IPS-15b (cell line): ENCODE data around the gene IL20RB.
"Not testable (repeated sequence)": the region's sequence is repeated elsewhere in the genome, so short reads cannot be mapped to it uniquely, and the experiment has no call there.

Experiments used
- H3K27me3 ChIP-seq: one replicate; pipeline ENCODE4 v1.6.1; 2013; ENCODE audit warnings: low read length; ENCODE audit not compliant: control insufficient read depth, insufficient read depth
- H3K36me3 ChIP-seq: one replicate; pipeline ENCODE4 v1.6.1; 2013; ENCODE audit warnings: low read length; ENCODE audit not compliant: control insufficient read depth, insufficient read depth
- H3K4me1 ChIP-seq: one replicate; pipeline ENCODE4 v1.6.1; 2013; ENCODE audit warnings: mild to moderate bottlenecking, low read length; ENCODE audit not compliant: control insufficient read depth, insufficient read depth
- H3K4me3 ChIP-seq: one replicate; pipeline ENCODE4 v1.5.1; 2013; ENCODE audit warnings: low read depth, low read length
- H3K9ac ChIP-seq: one replicate; pipeline ENCODE4 v1.6.1; 2013; ENCODE audit warnings: low read depth, mild to moderate bottlenecking, low read length
- H3K9me3 ChIP-seq: one replicate; pipeline ENCODE4 v1.6.1; 2013; ENCODE audit warnings: mild to moderate bottlenecking, low read length; ENCODE audit not compliant: control insufficient read depth, insufficient read depth

Gene IL20RB

GRCh38 chr3:136992115-136992514 lies 34.3 kb downstream of the IL20RB start:
- Histone ChIP-seq H3K36me3 (no peaks in the 10 kb centered on the region), H3K27me3 (no peaks in the 10 kb centered on the region)

GRCh38 chr3:136994772-136995516 lies 37.2 kb downstream of the IL20RB start:
- Histone ChIP-seq H3K27me3 (no peaks in the 10 kb centered on the region), H3K36me3 (no peaks in the 10 kb centered on the region), H3K9me3 (no peaks in the 10 kb centered on the region), H3K4me3 (no peak overlapping the region), H3K9ac (no peak overlapping the region), H3K4me1 (no peaks in the 10 kb centered on the region)

More at GRCh38 chr3:136992115-136992514, 34.3 kb downstream of the IL20RB start:
- no peak overlapping the region for H3K9ac ChIP-seq
- H3K4me1 ChIP-seq = no peaks in the 10 kb centered on the region
- no peak overlapping the region for H3K4me3 ChIP-seq
- H3K9me3 ChIP-seq = peaks cover 3% of the 10 kb centered on the region

- no peak overlapping the region for H3K9ac ChIP-seq
- no peaks in the 10 kb centered on the region for H3K27me3 ChIP-seq
- no peaks in the 10 kb centered on the region for H3K36me3 ChIP-seq
- H3K4me1 ChIP-seq = no peaks in the 10 kb centered on the region
- H3K9me3 ChIP-seq = no peaks in the 10 kb centered on the region
- H3K4me3 ChIP-seq = no peak overlapping the region
Measured at GRCh38 chr3:136995652-136996051, 37.9 kb downstream of the IL20RB start.

DNA sequence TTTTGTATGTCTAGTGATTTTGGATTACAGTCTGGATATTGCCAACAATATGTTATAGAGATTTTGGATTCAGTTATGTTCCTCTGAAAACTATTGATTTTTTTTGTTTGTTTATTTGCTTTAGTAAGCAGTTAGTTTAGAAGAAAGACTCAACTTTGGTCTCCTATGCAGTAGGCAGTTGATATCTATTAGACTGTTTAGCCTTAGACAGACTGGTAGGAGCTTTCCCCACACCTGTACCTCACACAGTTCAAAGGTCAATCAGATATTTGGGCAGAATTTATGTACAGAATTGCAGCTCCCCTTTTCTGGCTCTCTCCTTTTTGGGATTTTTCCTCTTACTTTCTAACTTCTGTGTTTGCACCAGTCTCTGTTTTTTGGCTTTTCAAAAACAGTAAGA lies 42.3 kb downstream of the IL20RB start:
- Histone ChIP-seq H3K36me3 (no peaks in the 10 kb centered on the region), H3K9ac (no peak overlapping the region), H3K4me3 (no peak overlapping the region), H3K27me3 (no peaks in the 10 kb centered on the region), H3K9me3 (no peaks in the 10 kb centered on the region), H3K4me1 (no peaks in the 10 kb centered on the region)

DNA sequence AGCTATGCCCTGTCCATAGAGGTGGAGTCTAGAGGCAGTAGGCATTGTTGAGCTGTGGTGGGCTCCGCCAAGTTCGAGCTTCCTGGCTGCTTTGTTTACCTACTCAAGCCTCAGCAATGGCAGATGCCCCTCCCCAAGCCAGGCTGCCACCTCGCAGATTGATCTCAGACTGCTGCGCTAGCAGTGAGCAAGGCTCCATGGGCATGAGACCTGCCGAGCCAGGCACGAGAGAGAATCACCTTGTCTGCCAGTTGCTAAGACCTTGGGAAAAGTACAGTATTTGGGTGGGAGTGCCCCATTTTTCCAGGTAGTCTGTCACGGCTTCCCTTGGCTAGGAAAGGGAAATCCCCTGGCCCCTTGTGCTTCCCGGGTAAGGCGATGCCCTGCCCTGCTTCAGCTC lies 49.6 kb downstream of the IL20RB start:
- H3K4me3 ChIP-seq = not testable (repeated sequence)

DNA sequence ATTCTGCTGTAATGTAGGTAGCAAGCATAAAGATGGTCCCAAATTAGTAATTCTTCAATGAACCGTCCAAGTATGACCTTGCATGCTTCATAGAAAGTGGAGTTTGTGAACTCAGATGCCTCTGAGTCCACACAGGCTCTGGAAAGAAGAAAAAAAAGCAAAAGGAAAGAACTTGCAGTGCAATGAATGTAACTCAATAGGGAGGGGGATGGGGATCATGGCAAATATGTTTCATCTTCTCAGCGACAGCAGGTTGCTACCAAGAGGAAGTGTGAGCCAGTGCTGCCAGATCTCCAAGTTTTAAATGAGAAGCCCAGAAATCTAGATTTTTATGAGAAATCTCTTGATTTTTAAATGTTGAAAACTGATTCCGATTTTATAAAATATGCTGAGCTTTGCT lies 50.3 kb downstream of the IL20RB start:
- Histone ChIP-seq H3K9me3 (no peaks in the 10 kb centered on the region), H3K36me3 (no peaks in the 10 kb centered on the region), H3K9ac (no peak overlapping the region), H3K4me3 (no peak overlapping the region), H3K4me1 (no peaks in the 10 kb centered on the region), H3K27me3 (no peaks in the 10 kb centered on the region)

More for the DNA sequence above, 49.6 kb downstream of the IL20RB start:
- H3K36me3 ChIP-seq, H3K4me1 ChIP-seq, H3K9ac ChIP-seq, H3K9me3 ChIP-seq, H3K27me3 ChIP-seq: not testable (repeated sequence)

DNA sequence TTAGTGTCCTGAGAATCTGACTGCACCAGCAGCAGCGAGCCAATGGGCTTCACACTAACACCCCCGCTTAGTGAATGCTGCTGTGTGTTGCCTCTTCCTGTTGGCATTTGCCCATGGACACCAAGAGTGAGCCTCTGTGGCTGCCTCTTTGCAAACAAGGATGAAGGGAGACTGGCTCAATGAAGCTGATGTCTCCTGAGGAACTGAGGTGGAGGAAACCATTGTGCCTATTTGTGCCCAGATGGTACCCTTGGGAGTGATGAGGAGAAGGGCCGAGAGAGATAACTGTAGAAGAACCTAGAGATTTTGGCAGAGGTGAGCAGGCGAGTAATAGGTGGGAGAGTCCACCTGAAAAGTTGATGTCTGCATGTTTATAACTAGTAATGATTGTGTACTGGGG lies 51.2 kb downstream of the IL20RB start:
- Histone ChIP-seq H3K4me1 (no peaks in the 10 kb centered on the region), H3K4me3 (no peak overlapping the region), H3K36me3 (no peaks in the 10 kb centered on the region), H3K9me3 (no peaks in the 10 kb centered on the region), H3K9ac (no peak overlapping the region), H3K27me3 (no peaks in the 10 kb centered on the region)

GRCh38 chr3:137010137-137010536 lies 52.4 kb downstream of the IL20RB start:
- H3K27me3 ChIP-seq = no peaks in the 10 kb centered on the region
- no peak overlapping the region for H3K9ac ChIP-seq
- H3K4me3 ChIP-seq = no peak overlapping the region
- H3K9me3 ChIP-seq = no peaks in the 10 kb centered on the region
- no peaks in the 10 kb centered on the region for H3K4me1 ChIP-seq
- H3K36me3 ChIP-seq = no peaks in the 10 kb centered on the region

GRCh38 chr3:137011153-137011552 lies 53.4 kb downstream of the IL20RB start:
- Histone ChIP-seq H3K27me3 (no peaks in the 10 kb centered on the region), H3K9me3 (no peaks in the 10 kb centered on the region), H3K9ac (no peak overlapping the region), H3K4me3 (no peak overlapping the region), H3K4me1 (no peaks in the 10 kb centered on the region), H3K36me3 (no peaks in the 10 kb centered on the region)

DNA sequence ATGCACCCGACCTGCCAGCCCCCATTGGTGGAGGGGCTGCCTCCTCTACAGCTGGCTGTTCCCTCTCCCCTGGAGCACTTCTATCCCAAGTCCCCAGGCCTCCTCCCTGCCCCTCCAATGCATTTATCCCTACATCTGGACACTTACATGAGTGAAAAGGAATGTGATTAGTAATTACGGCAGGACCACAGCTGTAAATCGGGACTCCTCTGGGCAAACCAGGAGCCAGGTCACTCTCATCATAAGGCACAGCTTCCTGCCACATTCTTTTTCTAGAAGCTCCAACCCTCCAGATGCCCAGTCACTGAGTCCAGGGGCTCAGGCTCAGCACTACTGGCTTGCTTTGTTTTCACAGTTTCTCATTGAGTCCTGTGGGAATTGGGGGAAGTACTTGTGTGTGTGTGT lies 54.3 kb downstream of the IL20RB start:
- Histone ChIP-seq H3K9me3 (no peaks in the 10 kb centered on the region), H3K36me3 (no peaks in the 10 kb centered on the region), H3K4me3 (no peak overlapping the region), H3K9ac (no peak overlapping the region), H3K4me1 (no peaks in the 10 kb centered on the region), H3K27me3 (no peaks in the 10 kb centered on the region)

DNA sequence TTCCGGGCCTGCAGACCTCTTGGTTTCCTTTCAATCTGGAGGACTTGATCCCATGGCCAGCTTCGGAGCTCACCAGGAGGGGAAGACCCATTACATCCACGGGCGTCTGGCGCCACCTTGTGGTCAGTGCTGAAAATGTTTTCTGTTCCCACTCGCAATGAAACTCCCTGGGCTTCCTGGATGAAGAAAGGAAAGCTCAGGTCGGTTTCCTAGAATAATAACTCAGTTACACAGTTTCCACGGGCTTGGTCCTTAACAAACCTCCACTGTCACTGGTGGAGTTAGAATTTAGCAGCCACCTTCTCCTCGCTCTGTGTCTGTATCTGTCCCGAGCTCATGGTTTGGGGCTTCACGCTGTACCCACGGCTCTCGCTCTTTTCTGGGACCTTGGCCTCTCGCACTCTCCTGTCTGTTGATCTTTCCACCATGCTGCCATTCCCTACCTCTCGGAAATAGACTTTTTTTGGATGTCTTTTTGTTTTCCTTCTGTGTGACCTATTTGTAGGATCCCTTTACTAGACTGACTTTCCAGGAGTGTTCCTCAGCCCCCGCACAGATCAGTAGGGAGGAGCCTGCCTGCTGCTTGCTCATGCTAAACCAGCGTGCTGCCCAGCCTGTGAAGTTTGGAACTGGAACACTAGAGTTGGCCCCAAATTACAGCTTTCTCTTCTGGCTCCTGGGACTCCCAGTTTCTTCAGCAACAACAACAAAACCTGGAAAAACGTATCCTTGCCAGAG lies 56.3 kb downstream of the IL20RB start:
- Histone ChIP-seq H3K9me3 (no peaks in the 10 kb centered on the region), H3K9ac (no peak overlapping the region), H3K4me3 (peak overlapping the region; percentile 38), H3K4me1 (no peaks in the 10 kb centered on the region), H3K36me3 (no peaks in the 10 kb centered on the region), H3K27me3 (no peaks in the 10 kb centered on the region)

DNA sequence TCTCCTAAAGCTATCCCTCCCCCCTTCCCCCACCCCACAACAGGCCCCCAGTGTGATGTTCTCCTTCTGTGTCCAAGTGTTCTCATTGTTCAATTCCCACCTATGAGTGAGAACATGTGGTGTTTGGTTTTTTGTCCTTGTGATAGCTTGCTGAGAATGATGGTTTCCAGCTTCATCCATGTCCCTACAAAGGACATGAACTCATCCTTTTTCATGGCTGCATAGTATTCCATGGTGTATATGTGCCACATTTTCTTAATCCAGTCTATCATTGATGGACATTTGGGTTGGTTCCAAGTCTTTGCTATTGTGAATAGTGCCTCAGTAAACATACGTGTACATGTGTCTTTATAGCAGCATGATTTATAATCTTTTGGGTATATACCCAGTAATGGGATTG lies 59.5 kb downstream of the IL20RB start:
- not testable (repeated sequence) for H3K27me3 ChIP-seq, H3K9ac ChIP-seq, H3K9me3 ChIP-seq, H3K4me1 ChIP-seq, H3K36me3 ChIP-seq, H3K4me3 ChIP-seq
